LNCaP clone FGC (cell line): ENCODE results near the gene TIMM10.

Experiments
- DNase-seq: peaks from one replicate; pipeline ENCODE4 v3.0.0-alpha.2; 2011; ENCODE audit warnings: low read depth
- H3K4me3 ChIP-seq: 2 replicates; pipeline ENCODE4 v1.5.1; 2011; ENCODE audit warnings: mild to moderate bottlenecking, low read depth, low read length, control low read depth
- TF ChIP-seq, protein P1 (sequence below): IDR thresholded peaks from 2 replicates; pipeline ENCODE4 v1.5.1; 2012; ENCODE audit warnings: mild to moderate bottlenecking; ENCODE audit not compliant: control insufficient read depth, insufficient read depth; ENCODE audit errors: extremely low read depth

The TIMM10 gene

DNA sequence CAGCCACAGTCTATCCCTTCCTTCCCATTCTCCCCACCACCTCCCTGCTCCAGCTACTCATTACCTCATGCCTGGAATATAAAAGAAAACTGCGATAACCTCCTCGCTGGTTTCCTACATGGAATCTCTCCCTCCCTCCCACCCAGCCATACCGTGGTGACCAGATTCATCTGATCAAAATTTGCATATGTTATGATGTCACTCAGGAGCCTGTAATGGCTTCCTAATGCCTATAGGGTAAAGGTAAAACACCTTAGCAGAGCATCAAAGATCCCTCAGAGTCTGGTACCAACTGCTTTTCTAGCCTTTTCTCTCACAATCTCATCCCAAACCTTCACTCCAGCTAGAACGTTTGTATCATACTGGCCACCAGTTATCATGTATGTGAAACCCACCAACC, 50.6 kb downstream of the TIMM10 start:
- DNase-seq = no peak
- H3K4me3 ChIP-seq = no peak overlapping the region
- TF ChIP-seq, protein P1, sequence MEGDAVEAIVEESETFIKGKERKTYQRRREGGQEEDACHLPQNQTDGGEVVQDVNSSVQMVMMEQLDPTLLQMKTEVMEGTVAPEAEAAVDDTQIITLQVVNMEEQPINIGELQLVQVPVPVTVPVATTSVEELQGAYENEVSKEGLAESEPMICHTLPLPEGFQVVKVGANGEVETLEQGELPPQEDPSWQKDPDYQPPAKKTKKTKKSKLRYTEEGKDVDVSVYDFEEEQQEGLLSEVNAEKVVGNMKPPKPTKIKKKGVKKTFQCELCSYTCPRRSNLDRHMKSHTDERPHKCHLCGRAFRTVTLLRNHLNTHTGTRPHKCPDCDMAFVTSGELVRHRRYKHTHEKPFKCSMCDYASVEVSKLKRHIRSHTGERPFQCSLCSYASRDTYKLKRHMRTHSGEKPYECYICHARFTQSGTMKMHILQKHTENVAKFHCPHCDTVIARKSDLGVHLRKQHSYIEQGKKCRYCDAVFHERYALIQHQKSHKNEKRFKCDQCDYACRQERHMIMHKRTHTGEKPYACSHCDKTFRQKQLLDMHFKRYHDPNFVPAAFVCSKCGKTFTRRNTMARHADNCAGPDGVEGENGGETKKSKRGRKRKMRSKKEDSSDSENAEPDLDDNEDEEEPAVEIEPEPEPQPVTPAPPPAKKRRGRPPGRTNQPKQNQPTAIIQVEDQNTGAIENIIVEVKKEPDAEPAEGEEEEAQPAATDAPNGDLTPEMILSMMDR = no peak

DNA sequence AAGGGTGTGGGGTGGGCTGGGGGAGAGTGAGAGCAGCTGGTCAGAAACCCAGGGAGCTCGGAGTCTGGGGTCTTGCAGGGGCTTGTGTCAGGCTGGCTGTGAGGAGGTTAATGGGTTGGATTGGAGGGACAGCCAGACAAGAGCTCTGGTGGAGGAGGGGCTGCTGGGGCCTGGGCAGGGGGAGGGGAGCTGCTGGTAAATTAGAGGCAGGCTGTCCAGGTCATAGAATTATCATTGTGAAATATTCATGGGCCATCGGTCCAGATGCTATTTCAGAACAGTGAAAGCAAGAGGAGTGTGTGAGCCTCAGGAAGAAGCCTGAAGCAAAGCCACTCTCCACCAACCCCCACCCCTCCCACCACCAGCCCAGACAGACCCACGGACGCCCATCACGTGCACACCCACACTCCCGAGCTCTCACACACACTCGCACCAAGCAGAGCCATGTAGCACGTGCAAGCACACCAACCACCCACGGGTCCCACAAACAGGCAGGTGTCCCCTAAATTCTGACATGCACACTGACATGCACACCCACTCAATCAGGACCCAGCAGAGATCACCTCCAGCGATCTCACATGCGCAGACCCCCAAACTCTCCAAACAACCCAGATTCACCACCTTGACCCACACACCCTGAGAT, 51.4 kb downstream of the TIMM10 start:
- TF ChIP-seq, protein P1 = no peak
- DNase-seq = no peak
- H3K4me3 ChIP-seq = no peak overlapping the region
